Hematopoietic multipotent progenitor cell treated with erythropoietin and hydrocortisone succinate and interleukin-3 and kit ligand, for 8 days (in vitro differentiated cells): ENCODE measurements around the gene UVRAG.
A peak's percentile ranks its signal among the peaks of the same experiment; 100 is the strongest.

ENCODE experiments used
- DNase-seq: peaks from one replicate; pipeline ENCODE4 v3.0.0-alpha.2; 2015

The UVRAG gene

GRCh38 chr11:76083563-76084451, 268.8 kb downstream of the UVRAG start:
- DNase-seq, result no peak

GRCh38 chr11:76085270-76085669, 270.3 kb downstream of the UVRAG start:
- no peak for DNase-seq

DNA sequence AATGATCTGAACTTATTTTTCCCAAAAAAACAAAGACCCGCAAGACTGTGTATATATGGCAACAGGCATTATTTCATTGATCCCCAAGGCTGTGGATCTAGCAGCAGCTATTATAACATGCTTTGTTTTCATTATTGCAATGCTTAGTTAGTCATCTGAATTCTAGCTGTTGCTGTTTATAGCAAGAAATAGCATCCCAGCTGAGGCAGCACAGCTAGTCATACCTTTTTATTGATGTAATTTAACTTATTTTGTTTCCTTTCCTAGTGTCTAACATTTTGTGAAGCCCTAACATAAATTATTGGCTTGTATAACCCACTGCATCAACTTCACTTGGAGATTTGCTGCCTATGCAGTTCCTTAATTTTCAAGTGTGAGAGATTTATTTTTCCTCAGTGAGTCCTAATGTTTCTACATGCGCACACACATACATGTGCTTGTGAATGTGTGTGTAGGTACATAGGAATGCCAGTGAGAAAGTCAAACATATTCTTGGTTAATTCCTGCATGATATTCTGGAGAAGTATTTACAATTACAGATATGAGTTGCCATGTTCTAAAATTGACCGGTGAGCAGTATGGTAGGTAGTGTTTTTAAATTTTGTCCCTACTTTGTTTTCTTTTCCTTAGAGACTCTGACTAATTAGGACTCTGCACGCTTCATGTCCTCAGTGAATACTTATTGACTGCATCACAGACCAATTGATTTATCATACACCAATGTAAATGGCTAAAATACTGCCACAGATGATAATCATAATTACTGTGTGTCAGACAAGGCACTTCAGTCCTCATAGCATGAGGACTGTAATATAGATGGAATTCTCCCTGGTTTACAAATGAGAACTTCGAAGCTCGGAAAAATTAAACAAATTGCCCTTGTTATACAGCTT, 272.0 kb downstream of the UVRAG start:
- no peak for DNase-seq

GRCh38 chr11:76087749-76088148, 272.7 kb downstream of the UVRAG start:
- DNase-seq, result no peak

- DNase-seq, result no peak
Observed at GRCh38 chr11:76088511-76088910, 273.5 kb downstream of the UVRAG start.

- no peak for DNase-seq
Observed at GRCh38 chr11:76090174-76090573, 275.2 kb downstream of the UVRAG start.

GRCh38 chr11:76090821-76091220, 275.8 kb downstream of the UVRAG start:
- DNase-seq, result no peak

DNA sequence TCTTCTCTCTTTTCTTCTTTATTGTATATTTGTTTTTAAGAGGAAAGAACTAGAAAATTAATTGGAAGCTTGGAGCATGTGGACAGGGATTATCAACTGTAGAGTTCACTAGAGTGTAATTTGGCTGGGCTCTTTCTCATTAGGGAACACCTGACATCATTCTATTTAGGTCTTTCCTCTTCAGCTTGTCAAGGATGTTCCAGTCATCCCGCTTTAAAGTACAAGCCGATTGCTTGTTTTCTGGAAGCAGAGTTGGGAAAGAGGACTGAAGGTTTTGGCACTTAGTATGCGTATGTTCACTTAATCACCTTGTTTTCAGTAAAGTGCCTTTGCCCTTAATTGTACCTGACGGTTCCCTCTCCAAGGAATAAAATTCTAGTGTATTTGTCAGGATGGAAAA, 279.7 kb downstream of the UVRAG start:
- no peak for DNase-seq

DNA sequence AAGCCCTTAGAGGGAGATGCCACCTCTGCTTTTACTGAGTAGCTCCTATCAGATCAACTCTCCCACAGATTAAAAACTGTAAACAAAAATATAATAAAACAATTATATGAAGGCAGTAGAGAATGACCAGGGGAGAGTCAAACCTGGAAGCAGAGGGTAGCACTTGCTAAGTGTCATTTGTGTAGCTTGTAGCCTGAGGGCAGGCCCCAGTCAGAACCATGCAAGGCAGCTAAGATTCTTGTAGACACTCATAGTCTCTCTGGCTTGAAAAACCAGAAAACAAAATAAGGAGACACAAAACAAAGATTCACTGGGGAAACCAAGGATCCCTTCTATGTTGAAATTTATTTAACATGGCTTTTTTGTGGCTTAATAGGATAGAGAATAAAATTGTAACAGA, 280.9 kb downstream of the UVRAG start:
- no peak for DNase-seq

GRCh38 chr11:76096552-76096951, 281.5 kb downstream of the UVRAG start:
- DNase-seq, result no peak

DNA sequence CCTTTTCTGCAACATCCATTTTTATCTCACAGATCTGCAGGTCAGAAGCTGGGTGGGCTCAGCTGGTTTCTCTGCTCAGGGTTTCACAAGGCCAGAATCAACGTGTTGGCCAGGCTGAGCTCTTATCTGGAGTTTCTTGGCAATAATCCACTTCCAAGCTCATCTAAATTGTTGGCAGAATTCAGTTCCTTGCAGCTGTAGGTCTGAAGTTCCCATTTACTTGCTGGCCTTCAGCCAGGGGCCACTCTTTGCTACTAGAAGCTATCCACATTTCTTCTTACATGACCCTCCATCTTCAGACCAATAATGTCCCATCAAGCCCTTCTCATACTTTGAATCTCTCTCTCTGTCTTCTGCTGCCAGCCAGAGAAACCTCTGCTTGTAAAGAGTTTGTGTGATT, 287.8 kb downstream of the UVRAG start:
- DNase-seq, result peak; percentile 57

DNA sequence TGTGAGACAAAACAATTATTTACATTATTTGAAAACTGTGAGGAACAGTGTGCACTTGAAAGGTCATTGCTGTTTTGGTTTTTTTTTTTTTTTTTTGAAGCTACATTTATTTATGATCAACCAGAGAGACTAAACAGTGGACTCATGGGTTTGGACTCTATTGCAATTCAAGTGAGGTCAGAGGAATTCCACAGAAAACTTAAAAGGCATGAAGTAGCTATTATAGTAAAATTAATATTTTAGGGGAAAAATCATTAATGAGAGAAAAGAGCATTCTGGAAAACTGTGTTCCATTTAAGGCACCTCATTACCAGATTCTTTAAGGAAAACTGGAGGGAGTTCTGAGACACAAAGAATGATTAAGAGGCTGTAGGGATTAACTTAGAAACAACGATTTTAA, 288.4 kb downstream of the UVRAG start:
- no peak for DNase-seq

GRCh38 chr11:76104285-76104684, 289.3 kb downstream of the UVRAG start:
- DNase-seq, result no peak

GRCh38 chr11:76105637-76106036, 290.6 kb downstream of the UVRAG start:
- no peak for DNase-seq

GRCh38 chr11:76107971-76108370, 293.0 kb downstream of the UVRAG start:
- no peak for DNase-seq

DNA sequence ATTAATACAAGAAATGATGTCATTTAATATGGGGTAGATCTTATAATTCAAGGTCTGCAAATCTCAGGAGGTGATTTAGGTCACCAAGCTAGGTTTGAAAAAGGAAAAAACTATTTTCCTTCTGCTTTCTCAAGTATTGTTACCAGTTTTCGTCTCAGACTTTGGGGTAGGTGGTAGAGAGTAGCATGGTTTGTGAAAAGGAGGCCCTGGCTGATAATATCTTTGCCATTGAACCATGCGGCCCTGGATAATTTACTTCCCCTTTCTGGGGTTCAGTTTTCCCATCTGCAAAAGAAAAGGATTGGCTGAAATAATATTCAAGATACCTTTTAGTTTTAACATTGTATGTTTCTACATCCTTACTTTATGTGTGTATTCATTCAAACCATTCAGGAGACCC, 299.2 kb downstream of the UVRAG start:
- peak; percentile 17 for DNase-seq

GRCh38 chr11:76115555-76115954, 300.5 kb downstream of the UVRAG start:
- DNase-seq, result peak; percentile 66

DNA sequence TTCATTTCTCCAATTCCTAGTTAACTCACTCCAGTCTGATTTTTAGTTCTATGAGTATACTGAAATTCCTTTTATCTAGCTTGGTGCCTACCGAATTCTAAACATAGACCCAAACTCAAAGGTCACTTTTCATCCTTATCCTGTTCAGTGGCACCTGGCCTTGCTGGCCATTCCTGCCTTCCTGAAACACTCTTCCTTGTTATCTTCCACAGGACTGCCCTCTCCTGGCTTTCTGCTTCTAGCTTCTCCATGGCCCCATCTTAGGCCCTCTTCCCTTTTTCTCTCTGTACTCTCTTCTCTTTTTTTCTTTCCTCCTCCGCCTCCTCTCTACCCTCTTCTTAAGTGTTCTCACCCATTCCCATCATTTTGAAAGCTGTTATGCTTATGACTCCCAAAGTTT, 304.0 kb downstream of the UVRAG start:
- DNase-seq, result no peak

DNA sequence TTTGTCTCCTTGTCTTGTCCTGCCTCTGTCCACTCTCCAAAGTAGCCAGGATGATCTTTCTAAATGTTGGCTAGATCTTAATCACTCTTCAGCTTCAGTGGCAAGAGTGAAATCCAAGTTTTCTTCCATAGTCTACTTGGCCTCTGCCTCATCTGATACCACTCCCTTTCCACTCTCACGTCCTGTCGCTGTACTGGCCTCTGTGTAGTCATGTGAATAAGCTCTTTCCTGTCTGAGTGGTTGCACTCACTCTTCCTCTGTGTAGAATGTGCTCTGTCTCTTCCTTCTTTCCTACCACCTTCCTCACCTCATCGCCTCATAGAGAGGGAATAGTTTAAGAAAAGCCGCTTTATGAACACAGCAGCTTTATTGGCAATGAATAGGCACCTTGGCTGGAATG, 304.8 kb downstream of the UVRAG start:
- no peak for DNase-seq

- DNase-seq, result no peak
Observed at GRCh38 chr11:76120513-76121101, 305.6 kb downstream of the UVRAG start.

GRCh38 chr11:76123248-76123647, 308.2 kb downstream of the UVRAG start:
- DNase-seq, result no peak

DNA sequence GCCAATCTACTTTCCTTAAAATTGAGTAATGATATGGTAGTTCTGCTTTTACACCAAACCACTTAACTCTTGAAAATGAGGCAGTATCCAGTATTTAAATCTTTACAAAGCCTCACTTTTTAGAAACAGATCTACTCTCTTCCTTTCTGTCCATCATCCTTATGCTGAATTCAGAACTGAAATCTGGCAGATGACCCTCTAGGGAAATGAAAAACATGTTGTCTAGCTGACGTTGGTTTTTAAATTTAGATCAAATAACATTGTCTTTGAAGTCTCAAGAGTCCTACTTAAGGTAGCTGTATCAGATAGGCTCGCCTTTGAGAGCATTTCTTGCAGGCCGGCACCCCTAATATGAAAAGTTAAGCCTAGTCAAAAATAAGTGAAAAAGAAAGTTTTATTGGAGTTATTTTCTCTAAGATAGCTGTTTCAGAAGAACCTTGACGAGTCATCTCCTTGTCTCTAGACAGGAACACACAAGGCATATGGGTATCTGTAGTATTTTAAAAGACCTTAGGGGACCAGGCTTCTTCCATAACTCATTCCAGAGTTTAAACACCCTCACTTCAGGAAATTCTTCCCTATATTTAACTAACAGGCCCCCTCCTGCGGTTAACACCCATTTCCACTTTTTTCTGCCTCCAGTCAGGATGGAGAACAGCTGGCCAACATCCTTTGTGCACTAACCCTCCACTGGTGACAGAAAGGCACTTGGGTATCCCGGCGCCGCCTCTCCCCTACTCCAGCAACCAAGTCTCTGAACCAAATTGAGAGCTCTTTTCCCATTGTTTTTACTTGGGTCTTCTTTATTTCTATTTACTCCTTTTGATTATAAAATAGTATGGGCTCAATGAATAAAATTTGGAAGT, 310.1 kb downstream of the UVRAG start:
- no peak for DNase-seq

- no peak for DNase-seq
Observed at GRCh38 chr11:76129729-76130128, 314.7 kb downstream of the UVRAG start.
